HG02973 (cell line): Measurements from ENCODE around the gene RNU1-2.
"Not testable (repeated sequence)": the region's sequence is repeated elsewhere in the genome, so short reads cannot be mapped to it uniquely, and the experiment has no call there.

Source experiments
- ATAC-seq: cut with Tn5 transposase; IDR thresholded peaks from one replicate; pipeline ENCODE4 v1.9.1; 2021; ENCODE audit warnings: moderate library complexity; ENCODE audit not compliant: unreplicated experiment

Gene RNU1-2

DNA sequence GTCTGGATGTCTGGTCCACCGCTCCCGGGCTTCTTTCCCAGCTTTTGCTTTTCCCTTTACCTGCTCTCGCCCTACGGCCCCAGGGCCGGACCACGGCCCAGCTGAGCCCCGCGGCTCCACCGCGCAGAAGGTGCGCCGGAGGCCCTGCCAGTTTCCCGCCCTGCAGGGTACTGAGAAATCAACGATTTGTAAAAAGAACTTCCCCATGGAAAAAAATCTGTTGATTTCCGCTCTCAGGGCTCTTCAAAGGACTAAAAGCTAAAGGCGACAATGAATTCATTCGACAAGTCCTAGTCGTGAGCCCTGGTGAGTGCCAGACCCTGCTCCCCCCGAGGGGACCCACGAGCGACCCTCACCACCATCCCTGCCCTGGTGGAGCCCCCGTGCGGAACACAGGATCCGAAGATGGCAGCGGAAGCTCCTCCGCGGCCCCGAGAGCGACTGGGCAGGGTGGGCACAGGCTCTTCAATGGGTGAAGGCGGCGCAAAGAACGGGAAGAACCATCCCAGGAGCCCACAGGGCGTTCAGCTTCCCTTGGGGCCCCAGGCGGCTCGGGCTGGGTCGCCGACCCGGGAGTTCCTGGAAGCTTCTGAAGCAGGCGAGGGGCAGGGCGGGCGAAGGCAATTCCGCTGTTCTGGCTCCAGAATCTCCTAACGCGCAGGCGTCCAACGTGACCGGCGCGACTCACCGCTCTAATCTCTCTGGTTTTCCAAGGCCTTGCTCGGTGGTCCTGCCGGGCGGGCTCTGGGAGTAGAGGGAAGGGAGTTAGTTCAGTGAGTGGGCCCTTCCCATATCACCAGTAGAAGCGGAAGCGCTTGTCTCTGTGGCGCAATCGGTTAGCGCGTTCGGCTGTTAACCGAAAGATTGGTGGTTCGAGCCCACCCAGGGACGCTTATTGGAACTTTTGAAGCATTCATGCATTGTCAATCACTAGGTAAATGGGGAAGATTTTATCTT lies 6.6 kb upstream of the RNU1-2 start:
- ATAC-seq: no peak

DNA sequence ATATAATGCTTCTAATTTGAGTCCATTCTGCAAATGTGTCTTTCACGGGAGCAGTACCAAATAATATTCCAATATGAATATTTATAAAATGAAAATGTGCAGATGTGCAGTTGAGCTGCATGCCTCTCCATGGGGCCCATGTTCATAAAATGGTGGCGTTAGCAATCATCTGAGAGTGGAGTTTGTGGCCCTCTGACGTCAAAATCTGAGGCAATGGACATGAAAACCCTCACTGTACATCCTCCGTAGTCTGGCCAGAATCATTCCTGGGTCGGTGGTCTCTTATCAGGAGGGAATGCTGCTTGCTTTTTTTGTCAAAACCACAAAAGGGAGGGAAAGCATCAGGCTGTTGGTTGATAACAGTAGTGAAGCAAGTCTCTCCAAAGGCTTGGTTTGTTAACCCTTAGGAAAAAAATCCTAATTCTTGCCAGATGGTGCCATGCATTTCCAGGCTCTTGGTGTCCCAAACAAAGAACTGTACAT lies 5.2 kb upstream of the RNU1-2 start:
- not testable (repeated sequence) for ATAC-seq

GRCh38 chr1:16891057-16891456 lies 4.7 kb upstream of the RNU1-2 start:
- not testable (repeated sequence) for ATAC-seq

DNA sequence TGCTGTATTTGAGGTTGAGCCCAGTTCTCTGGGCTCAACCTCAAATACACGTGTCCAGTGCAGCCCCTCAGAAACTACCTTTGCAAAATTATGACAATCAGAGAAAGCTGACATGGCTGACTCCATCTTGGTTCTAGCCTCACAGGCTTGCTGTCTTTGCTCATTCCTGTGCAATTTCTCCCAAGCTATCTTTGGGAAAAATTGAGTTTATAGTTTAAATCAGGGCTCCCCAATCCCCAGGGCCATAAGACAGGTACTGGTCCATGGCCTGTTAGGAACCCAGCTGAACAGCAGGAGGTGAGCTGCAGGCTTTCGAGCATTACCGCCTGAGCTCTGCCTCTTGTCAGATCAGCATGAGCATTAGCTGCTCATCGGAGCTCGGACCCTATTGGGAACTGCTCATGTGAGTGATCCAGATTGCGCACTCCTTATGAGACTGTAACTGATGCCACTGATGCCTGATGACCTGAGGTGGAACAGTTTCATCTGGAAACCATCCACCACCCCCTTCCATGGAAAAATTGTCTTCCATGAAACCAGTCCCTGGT lies 2.7 kb upstream of the RNU1-2 start:
- not testable (repeated sequence) for ATAC-seq

GRCh38 chr1:16893796-16894195 lies 2.0 kb upstream of the RNU1-2 start:
- ATAC-seq: not testable (repeated sequence)

DNA sequence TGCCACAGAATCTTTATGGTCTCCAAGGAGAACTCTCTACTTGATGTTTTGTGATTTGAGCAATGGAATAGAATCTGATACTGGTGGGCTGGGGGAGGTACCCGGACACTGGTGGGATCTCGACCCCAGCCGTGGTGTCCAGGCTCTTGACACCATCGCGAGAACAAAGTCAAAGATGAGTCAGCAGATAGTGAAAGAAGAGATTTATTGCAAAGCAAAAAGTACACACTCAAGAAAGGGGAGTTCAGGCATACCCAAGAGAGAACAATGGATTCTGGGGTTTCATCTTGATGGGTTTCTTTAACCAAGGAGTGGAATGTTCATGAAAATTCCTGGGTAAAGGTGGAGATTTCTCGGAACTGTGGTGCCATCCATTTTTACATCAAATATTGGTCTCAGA lies 1.4 kb upstream of the RNU1-2 start:
- ATAC-seq: not testable (repeated sequence)

- ATAC-seq: not testable (repeated sequence)
Observed at GRCh38 chr1:16895233-16895597, 565 bp upstream of the RNU1-2 start.

DNA sequence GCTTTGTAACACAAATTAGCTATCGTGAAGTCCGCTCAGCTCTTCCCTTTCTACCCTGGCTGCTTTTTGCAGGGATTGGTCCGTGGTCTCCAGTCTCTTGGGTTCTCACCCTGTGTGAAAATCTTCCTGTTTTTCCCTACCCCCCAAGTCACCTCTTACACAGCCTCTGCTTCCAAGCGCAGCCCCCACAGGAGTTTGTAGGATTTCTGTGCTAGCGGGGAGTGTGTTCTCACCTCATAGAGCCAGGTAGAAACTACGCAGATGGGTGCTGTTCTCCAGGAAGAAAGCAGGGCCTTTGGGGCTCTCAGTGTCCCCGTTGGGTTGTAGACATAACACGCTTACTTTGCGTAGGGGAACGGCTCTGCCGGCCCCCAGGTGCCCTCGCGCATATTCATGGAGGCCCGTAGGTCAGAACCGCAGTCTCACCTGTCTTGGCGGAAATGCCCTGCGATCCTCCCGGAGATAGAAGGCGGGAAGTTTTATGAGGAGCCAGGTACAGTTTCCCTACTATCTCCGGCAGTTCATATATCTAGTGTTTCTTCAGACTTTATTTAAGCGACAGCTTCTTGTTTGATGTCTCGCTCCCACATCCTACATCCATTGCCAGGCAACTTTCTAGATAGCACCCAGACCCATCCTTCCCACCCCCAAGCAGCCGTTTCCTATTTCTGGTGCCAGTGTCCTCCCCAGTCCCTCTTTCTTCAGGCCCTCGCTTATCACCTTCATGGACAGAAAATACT lies 706 bp downstream of the RNU1-2 start:
- ATAC-seq: not testable (repeated sequence)

GRCh38 chr1:16897653-16898052 lies 1.9 kb downstream of the RNU1-2 start:
- not testable (repeated sequence) for ATAC-seq

GRCh38 chr1:16898298-16898697 lies 2.5 kb downstream of the RNU1-2 start:
- ATAC-seq: not testable (repeated sequence)

DNA sequence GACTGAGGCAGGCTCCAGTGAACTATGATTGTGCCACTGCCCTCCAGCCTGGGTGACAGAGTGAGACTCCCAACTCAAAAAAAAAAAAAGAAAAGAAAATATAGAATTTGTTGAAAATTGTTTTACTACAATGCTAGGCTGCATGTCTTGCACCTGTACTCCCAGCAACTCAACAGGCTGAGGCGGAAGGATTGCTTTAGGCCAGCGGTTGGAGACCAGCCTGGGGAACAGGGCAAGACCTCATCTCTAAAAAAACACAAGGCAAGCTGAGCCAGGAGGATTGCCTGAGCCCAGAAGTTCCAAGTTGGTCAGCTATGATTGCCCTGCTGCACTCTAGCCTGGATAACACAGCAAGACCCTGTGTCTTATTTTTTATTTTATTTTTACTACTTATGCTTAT lies 3.2 kb downstream of the RNU1-2 start:
- ATAC-seq: not testable (repeated sequence)

DNA sequence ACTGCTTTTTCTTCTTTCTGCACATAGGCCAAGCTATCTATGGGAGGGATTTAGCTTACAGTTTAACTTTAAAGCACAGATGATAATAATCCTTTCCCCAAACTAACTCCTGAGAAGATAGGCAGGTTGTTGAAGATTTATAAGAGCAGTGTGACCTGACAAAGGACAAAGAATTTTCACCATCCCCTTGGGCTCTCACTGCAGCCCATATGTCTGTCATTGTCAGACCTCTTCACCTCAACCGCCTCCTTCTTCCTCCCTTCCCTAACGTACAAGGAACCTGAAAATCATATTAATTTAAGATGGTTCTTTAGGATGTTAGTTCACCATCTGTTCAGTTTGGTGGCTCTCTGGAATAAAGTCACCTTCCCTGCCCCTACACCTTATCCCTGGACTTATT lies 5.0 kb downstream of the RNU1-2 start:
- no peak for ATAC-seq

- ATAC-seq: not testable (repeated sequence)
Observed at GRCh38 chr1:16901371-16901770, 5.6 kb downstream of the RNU1-2 start.

DNA sequence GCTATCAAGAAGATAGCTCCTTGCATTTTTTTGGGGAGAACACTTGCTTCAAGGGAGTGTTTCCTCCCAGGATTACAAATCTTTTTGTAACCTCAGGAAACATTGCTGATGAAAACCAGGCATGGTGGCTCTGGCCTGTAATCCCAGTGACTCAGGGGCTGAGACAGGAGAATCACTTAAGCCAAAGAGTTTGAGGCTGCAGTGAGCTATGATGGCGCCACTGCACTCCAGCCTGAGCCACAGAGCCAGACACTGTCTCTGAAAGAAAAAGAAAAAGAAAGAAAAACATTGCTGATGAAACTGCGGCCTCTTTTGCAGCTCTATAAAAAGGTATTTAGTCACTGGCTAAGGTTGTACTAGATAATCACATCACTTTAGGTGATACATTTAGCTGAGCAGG lies 7.3 kb downstream of the RNU1-2 start:
- ATAC-seq: no peak

DNA sequence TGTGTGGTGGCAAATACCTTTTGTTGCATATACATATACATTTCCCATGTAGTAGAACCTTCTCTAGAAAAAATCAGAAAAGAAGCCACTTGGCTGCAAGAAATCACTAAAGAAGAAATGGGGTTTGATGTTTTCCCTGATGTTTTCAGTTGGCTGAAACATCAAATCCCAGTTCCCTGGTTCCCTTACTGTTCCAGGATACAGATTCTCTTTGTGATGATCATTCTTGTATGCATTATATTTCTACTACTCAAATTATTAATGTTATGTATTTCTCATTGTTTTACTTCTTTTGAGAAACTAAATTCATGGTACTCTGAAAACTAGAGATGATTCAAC lies 7.6 kb downstream of the RNU1-2 start:
- no peak for ATAC-seq

DNA sequence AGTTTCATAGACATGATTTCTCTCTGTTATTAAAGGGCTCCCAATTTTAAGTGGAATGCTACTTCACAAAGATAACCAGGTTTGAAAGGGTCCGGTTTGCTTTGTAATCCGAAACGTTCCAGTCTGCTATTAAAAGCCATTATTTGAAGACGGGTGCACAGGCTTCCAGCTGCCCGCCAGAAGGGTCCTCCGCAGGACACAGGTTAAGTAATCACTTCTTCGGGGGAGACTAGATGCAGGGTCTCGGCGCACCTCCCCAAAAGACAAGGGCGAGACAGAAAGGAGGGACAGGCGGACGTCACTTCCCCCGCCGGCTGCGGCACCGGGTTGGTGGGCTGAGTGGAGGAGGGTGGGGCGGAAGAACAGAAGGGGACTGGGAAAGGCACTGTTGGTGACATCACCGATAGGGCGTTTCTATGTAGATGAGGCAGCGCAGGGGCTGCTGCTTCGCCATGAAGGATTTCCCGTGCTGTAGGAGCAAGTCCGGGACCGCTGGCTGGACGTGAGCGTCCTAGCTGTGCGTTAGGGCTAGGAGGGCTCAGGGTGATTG lies 8.9 kb downstream of the RNU1-2 start:
- peak; percentile 81 for ATAC-seq

GRCh38 chr1:16905110-16905867 lies 9.5 kb downstream of the RNU1-2 start:
- peak; percentile 62 for ATAC-seq

- no peak for ATAC-seq
Observed at GRCh38 chr1:16905868-16906702, 10.3 kb downstream of the RNU1-2 start.

DNA sequence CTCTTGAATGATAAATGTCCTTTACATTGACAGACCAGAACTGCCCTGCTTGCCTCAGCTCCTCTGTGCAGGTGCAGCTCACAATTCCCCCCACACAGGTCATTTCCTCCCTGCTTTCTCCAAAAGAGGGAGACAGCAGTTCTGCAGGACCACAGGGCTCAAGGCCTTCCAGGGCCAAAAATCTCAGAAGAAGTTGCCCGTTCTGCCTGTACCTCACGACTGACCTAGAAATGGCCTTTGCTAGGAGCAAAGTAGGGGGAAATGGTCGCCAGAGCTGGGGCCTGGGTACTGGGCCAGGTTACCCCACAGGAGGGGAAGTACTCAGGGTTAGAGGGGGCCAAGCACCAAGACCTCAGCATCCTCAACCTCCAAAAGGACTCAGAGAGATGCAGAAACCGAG lies 11.1 kb downstream of the RNU1-2 start:
- no peak for ATAC-seq
